ENCODE results near the gene DLX1.
"Not testable (repeated sequence)": the region's sequence is repeated elsewhere in the genome, so short reads cannot be mapped to it uniquely, and the experiment has no call there.

DLX1 gene

GRCh38 chr2:172052000-172052983, 33.0 kb upstream of the DLX1 start:
- H3K4me3 ChIP-seq (ENCODE audit: low read depth, low read length) = no peak overlapping the region
- TF ChIP-seq CTCF (IDR thresholded peaks at IDR 0.05; ENCODE audit: low read depth, low read length, missing control alignments) = no peak
- no peak for DNase-seq (ENCODE audit: low read depth)

GRCh38 chr2:172053486-172053885, 31.8 kb upstream of the DLX1 start:
- no peak overlapping the region for H3K4me3 ChIP-seq (ENCODE audit: low read depth, low read length)
- no peak for DNase-seq (ENCODE audit: low read depth)
- TF ChIP-seq CTCF (IDR thresholded peaks at IDR 0.05; ENCODE audit: low read depth, low read length, missing control alignments) = no peak

DNA sequence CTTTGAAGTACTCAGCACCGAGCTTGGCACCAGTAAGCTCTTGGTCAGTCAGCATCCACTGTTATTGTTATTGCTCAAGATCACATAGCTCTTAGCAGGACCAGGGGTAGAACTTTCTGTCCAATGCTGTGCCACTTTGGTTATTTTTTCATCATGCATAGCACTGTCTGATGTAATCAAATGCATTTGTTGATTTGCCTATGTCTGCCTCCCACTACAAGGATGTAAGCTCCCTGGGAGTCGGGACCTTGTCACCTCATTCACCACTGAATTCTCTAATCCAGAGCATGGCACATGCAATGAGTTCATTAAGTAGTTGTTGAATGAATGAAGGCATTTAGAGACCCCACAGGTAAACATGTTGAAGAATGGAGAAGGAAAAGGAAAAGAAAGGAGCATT, 29.0 kb upstream of the DLX1 start:
- DNase-seq (ENCODE audit: low read depth) = no peak
- H3K4me3 ChIP-seq (ENCODE audit: low read depth, low read length) = no peak overlapping the region
- TF ChIP-seq CTCF (IDR thresholded peaks at IDR 0.05; ENCODE audit: low read depth, low read length, missing control alignments) = no peak

DNA sequence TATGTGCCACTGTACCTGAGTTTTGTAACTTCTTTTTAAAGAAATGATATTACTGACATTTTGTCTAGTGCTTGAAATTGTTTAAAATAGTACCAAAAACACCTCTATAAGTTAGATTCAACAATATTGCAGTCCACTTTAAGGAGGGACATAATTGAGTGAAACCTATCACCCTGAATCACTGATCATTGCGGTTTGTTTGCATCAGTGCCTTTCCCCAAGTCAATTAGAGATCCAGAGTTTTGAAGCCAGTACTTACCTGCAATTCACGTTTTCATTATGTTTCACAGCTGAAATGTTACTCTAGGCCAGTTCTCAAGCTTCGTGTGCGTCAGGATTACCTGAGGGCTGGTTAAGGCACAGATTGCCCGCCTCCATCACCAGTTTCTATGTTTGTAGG, 26.6 kb upstream of the DLX1 start:
- DNase-seq (ENCODE audit: low read depth) = no peak
- H3K4me3 ChIP-seq (ENCODE audit: low read depth, low read length) = no peak overlapping the region
- no peak for TF ChIP-seq CTCF (IDR thresholded peaks at IDR 0.05; ENCODE audit: low read depth, low read length, missing control alignments)

DNA sequence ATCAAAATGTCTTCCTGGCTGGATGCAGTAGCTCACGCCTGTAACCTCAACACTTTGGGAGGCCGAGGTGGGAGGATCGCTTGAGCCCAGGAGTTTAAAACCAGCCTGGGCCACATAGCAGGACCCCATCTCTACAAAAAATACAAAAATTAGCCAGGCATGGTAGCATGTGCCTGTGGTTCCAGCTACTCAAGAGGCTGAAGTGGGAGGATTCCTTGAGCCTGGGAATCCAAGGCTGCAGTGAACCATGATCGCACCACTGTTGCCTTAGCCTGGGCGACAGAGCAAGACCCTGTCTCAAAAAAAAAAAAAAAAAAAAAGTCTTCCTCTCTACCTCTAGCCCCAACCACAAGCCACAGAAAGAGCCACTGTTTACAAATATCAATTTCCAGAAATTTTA, 25.2 kb upstream of the DLX1 start:
- DNase-seq (ENCODE audit: low read depth); H3K4me3 ChIP-seq (ENCODE audit: low read depth, low read length): not testable (repeated sequence)

GRCh38 chr2:172062402-172063004, 22.8 kb upstream of the DLX1 start:
- TF ChIP-seq CTCF (IDR thresholded peaks at IDR 0.05; ENCODE audit: low read depth, low read length, missing control alignments) = no peak
- no peak for DNase-seq (ENCODE audit: low read depth)
- no peak overlapping the region for H3K4me3 ChIP-seq (ENCODE audit: low read depth, low read length)

DNA sequence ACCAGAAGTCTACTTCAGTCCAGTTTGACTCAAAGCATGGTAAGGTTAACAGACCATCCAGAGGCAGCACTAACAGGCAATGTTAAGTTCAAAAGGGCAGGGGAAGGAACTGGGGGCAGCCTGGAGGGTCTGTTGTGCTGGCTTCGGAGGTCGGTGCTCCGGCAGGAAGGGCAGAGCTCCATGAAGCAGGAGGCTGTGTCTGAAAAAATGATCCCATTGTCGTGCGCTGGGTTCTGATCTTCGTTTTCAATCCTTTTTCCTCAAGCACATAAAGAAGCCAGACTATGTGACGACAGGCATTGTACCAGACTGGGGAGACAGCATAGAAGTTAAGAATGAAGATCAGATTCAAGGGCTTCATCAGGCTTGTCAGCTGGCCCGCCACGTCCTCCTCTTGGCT, 21.9 kb upstream of the DLX1 start:
- no peak for TF ChIP-seq CTCF (IDR thresholded peaks at IDR 0.05; ENCODE audit: low read depth, low read length, missing control alignments)
- no peak for DNase-seq (ENCODE audit: low read depth)

More for the DNA sequence above, 21.9 kb upstream of the DLX1 start:
- H3K4me3 ChIP-seq (ENCODE audit: low read depth, low read length) = no peak overlapping the region
